HG03139 (cell line): Measurements from ENCODE around the gene SLC46A1.
A peak's percentile ranks its signal among the peaks of the same experiment; 100 is the strongest.

Experiments
- ATAC-seq: cut with Tn5 transposase; IDR thresholded peaks from one replicate; pipeline ENCODE4 v1.9.1; 2021; ENCODE audit not compliant: unreplicated experiment

The SLC46A1 gene

DNA sequence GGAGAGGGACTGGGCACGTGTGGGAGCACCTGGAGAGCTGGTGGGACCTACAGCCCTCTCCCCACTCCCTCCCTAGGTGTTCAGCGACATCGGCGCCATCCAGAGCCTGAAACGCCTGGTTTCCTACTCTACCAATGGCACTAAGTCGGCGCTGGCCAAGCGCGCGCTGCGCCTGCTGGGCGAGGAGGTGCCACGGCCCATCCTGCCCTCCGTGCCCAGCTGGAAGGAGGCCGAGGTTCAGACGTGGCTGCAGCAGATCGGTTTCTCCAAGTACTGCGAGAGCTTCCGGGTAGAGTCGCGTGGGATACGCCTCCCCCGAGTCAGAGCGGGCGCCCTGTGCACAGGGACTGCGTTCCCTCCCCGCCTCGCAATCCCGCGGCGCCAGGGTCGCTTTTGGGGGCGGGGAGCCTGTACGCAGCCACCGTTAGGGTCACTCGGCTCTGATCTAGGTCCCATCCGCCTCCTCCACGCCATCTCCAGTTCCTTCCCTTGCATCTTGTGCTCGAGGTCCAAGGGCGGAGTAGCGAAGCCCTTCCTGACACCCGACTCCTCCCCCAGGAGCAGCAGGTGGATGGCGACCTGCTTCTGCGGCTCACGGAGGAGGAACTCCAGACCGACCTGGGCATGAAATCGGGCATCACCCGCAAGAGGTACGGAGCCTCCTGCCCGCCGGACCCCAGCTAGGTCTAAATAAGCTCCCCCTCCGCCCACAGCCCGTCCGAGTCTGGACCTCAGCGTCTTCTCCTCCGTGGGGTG, 21.6 kb downstream of the SLC46A1 start:
- peak; percentile 77 for ATAC-seq

DNA sequence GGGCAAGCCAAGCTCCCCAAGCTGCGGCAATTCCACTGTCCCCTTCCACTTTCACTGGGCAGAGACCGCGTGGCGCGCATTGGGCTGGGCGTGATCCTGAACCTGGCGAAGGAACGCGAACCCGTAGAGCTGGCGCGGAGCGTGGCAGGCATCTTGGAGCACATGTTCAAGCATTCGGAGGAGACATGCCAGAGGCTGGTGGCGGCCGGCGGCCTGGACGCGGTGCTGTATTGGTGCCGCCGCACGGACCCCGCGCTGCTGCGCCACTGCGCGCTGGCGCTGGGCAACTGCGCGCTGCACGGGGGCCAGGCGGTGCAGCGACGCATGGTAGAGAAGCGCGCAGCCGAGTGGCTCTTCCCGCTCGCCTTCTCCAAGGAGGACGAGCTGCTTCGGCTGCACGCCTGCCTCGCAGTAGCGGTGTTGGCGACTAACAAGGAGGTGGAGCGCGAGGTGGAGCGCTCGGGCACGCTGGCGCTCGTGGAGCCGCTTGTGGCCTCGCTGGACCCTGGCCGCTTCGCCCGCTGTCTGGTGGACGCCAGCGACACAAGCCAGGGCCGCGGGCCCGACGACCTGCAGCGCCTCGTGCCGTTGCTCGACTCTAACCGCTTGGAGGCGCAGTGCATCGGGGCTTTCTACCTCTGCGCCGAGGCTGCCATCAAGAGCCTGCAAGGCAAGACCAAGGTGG, 24.7 kb downstream of the SLC46A1 start:
- ATAC-seq = no peak

DNA sequence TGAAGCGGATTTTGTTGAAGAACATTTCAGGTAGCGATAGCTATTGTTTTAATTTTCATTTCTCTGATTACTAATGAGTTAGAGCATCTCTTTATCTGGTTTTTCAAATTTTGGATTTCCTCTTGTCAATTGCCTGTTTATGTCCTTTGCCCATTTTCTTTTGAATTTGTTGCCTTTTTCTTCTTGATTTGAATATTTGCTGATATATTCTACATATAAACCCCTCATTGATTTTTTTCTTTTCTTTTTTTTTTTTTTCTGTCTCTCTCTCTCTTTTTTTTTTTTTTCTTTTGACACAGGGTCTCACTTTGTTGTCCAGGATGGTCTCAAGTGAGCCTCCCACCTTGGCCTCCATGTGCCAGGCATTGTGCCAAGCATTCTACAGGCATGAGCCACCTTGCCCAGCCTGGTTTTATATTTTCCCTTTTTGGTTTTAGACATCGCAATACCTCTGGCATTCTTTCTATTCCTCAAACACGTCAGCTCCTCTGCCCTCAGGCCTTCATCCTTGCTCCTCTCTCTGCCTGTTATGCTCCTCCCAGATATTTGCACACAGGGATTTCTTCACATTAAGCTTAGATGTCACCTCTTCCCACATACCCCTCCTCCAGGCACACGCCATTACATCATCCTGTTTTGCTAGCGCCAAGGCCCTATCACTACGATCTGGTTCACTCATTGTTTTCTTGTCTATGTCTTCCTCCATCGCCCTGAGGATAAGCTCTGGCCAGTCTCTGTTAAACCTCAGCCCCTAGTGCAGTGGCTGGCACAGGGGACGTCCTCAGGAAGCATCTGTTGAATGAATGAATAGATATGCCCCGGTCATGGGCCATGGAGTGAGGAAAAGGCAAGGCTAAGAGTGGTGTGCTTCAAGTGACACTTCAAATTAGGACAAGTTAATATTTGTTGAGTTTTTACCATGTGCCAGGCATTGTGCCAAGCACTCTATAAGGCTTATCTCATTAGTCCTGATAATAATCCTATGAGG, 25.9 kb downstream of the SLC46A1 start:
- ATAC-seq = no peak

DNA sequence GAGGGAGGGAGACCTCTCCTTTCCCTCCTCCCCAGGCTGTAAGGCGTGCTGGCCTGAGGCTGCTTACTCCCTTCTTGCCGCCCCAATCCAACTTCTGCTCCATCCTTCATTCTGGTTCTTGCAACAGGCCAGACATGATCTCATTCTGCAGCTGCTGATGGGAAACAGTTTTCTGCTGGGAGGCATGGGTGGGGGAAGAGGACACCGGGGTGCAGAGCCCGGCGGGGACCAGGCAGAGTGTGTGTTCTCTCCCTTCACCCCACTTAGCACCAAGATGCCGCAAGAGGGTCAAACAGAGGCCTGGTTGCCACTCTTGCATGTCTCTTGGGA, 33.1 kb downstream of the SLC46A1 start:
- no peak for ATAC-seq

DNA sequence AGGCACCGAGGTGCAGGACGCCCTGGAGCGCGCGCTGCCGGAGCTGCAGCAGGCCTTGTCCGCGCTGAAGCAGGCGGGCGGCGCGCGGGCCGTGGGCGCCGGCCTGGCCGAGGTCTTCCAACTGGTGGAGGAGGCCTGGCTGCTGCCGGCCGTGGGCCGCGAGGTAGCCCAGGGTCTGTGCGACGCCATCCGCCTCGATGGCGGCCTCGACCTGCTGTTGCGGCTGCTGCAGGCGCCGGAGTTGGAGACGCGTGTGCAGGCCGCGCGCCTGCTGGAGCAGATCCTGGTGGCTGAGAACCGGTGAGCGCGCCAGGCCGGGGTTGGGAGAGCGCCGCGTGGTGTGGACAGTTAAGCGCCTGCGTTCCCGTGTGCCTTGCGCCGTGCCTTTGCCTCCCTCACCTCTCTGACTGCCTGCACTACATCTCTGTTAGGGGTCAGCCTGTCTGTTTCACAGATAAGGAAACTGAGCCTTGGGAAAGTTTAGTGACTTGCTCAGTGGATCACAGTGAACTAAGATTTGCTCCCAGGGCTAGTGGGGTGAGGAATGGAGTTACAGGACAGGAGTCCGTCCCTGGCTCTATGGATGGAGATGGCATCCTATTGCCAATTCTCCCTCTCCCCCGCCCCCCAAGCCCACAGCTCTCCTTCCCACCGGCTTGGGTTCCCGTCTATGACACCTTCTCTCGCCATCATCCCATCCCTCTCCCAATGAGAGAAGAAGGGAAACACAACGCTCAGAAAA, 33.6 kb downstream of the SLC46A1 start:
- no peak for ATAC-seq

DNA sequence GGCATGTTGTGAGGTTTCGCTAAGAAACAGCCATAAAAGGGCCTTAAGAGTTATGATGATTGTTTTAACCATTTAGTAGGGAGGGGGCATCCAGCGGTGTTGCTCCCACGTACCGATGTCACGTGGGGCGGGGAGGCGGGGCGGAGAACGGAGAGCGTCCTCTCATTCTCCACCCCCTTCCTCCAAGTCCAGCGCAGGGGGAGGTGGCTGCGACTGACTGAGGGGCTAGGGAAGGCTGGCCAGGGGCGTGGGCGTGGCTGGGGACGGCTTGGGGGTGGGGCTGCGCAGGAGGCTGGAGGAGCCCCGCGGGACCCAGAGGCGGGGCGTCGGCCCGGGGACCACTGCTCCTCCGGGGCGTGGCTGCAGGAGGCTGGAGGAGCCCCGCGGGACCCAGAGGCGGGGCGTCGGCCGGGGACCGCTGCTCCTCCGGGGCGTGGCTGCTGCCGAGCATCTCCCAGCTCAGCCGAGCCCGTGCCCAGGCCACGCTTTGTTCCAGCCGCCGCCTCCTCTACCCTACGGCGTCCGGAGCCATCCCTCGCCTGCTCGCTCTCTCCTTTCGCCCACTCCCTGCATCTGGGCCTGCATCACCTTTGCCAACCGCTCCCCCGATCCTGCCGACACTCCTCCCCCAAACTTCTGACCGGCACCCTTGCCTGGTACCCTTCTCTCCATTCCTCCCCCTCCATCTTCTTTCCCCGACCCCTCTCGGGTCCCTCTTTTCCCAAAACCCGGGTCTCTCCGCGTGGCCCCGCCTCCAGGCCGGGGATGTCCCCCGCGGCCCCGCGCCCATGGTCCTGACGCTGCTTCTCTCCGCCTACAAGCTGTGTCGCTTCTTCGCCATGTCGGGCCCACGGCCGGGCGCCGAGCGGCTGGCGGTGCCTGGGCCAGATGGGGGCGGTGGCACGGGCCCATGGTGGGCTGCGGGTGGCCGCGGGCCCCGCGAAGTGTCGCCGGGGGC, 34.5 kb downstream of the SLC46A1 start, which contains the start of gene SARM1:
SARM1 (plus strand) TSS at position 450 of the 958 bp plus-strand sequence; CDS start at position 789, 339 bp downstream.
- peak; percentile 79 for ATAC-seq

DNA sequence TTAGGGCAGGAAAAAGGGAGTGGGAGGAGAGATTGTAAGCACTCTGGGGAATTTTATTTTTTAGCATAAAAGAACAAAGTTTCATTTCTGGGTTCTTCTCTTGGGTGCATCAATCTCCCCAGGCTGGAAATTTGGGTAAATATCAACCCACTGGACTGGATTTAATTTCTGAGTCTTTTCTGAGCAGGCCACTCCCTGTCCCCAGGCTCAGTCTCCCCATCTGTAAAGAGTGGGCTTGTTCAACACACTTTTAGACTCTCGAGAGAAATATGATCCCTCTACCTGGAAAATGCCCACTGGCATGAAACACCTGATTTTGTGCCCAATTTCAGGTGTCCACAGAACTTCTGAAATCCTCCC, 35.3 kb downstream of the SLC46A1 start:
- no peak for ATAC-seq

DNA sequence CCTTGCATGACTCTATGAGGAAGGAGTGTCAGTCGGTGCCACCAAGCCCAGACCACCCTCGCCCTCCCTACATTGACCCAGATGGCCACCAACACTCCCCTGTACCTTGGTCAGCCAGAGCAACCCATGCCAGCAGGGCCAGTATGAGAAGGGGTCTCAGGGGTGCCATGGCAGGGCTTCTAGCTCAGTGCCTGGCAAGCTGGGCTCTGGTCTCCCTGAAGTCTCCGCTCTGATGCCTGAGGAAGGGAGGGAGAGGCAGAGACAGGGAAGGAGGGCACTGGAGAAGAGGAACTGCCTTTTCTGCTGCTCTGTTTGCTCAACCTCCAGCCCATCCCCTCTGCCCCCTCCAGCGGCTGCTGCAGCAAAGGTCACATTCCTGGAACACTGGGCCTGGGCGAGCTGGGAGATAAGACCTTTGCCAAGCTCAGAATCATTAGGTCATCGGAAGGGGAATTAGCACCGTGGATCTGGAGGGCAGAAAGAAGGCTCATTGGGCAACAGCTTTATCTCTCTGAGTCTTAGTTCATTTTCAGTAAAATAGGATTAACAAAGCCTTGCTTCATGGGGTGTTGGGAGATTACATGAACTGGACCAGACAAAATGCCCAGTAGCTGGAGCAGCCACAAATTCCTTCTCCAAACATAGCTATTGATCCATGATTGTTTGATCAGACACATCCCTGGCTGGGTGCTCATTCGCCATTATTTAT, 35.8 kb downstream of the SLC46A1 start, which contains the start of gene VTN:
VTN (minus strand) TSS at position 273 of the 709 bp plus-strand sequence; CDS start at position 169, 104 bp downstream.
- no peak for ATAC-seq

DNA sequence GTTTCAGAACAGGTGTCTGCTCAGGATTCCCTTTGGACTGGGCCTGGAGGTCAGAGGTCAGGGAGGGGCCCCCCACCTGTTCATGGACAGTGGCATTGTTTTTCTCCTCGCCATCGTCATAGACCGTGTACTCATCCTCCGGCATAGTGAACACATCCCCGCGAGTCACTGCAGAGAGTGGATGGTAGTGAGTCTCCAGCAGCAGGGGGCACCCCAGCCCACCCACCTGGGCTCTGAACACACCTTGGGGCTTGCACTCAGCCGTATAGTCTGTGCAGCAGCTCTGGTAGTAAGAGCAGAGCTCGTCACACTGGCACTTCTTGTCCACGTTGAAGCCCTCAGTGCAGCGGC, 36.4 kb downstream of the SLC46A1 start:
- no peak for ATAC-seq

DNA sequence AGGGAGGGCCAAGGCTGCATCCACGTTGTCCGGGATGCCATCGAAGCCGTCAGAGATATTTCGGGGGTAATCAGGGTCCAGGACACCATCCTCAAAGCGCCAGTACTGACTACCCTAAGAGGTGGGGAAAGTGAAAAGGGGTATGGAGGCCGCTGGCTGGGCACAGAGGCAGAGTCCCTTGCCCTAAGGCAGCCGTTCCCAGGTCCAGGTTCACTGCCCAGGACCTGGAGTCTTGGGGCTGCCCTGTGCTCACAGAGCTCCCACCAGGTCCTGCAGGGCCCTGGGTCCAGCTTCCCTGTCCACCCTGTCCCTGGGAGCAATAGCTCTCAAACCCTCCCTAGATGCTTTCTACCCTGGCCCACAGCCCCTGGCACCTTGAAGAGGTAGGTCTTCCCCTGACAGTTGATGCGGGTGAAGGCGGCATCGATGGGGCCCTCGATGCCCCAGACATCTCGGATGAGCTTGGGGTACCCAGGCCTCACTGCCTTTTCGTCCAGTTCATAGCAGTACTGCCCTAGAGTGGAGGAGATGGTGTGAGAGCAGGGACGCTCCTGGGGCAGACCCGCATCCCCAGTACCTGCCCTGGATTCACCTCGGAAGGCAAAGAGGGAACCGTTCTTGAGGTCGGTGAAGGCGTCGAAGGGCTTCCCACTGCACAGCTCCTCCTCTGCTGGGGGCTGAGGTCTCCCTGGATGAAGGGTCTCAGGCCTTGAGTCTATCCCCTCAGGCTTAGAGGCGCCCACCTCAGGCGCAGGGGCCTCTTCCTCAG, 36.9 kb downstream of the SLC46A1 start:
- ATAC-seq = no peak

DNA sequence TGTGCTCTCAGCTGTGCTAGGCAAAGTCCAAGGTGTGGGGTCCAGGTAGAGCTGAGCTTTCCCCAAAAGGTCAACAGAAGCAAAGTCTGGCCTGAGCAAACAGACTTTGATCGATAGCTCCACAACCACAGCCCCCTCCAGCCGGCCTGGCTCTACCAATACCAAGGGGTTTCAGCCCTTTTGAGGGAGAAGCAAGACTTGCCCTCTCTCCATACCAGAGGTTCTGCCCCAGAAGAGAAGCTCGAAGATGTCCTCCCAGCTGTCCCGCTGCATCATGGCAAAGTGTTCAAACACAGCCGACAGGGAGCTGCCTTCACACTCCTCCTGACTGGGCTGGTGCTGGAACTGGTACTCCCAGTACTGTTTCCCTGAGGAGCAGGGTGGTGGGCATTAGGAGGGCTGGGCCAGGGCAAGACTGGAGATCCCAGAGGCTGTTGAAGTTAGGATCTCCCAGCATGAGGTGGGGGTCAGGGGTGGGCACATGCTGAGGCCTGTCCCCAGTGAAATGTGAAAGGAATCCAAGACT, 37.6 kb downstream of the SLC46A1 start:
- ATAC-seq = no peak

DNA sequence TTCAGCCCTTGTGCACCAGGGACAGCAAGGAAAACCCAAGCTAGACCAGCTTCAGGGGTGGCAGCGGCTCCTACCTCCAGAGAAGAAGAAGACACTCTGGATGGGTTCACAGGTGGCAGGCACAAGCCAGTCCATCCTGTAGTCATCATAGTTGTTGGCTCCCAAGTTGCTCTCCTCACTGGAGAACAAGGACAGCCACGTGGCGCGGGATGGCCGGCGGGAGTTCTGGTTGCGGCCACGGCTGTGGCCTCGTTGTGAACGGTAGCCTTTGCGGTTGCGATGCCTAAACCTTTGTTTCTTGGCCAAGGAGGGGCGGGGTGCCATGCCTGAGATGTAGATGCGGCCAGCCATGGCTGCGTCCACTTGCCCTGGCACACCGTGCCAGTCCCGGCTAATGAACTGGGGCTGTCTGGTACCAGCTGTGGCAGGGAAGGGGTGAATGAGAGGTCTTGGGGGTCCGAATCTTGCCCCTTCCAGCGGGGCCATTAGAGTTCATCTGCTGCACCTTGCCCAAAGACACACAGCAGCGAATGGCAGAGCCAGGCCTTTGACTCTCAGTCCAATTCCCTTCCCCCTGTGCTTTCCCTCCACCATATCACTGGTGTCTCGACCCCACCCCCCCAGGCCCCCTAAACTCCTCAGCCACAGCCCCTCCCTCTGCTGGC, 38.2 kb downstream of the SLC46A1 start:
- no peak for ATAC-seq

DNA sequence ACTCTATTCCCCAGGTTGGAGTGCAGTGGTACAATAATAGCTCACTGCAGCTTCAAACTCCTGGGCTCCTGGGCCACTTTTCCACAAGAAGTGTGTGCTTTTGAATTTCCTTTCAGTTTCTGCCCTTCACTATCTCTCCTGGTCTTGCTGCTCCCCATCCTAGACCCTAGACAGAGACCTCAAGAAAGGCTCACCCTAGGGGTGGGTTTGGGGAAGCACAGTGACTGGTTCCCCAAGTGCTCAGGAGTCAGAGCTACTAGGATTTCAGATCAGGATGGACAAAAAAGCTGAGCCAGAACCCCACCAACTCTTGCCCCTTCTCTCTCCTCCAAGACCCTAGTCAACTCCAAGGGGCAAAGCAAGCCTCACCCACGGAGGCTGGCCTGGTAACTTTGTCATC, 39.4 kb downstream of the SLC46A1 start:
- no peak for ATAC-seq

DNA sequence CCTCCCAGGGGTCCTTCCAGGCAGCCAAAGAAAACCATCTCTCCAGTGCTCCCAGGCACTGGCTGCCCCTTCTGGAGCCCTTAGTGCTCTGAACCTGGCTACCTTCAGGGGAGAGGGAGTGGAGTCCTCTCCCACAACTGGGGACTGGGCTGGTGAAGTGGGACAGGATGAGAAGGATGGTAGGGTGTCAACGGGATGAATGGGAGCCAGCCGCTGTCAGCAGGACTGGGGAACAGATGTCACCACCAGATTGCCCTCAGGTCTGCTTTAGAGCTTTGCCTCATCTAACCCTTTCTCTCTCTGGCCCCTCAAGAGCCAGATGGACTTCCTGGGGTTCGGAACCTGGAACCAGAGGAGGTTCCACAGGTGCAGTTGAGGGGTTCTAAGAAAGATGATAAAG, 40.5 kb downstream of the SLC46A1 start:
- no peak for ATAC-seq

DNA sequence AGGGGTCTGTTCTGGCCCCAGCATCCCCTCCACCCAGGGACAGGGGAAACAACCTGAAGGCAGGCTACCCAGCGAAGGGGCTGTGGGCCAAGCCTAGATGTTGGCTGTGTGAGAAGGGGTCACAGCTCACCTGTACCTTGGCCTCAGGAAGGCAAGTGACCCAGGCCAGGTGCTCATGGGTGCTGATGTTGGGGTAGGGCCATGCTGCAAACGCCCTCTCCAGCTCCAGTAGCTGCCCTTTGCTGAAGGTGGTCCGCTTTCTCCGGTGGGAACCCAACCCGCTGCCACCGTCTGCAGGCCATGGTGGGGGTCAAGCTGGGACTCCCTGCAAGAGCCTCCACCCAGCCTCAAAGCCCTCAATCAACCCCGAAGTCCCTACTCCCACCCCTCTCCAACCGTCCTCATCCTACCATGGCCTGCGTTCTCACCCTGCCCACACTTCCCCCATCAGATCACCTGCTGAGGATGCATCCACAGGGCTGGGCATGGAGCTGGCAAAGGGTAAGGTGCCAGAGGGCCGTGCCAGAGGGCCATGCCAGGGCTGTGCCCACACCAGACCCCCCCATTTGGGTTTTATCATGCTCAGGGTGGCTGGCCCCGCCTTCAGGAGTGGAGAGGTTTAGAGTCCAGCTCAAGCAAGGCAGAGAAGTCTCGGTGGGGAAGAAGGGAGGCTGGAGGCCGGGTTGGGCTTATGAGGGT, 41.2 kb downstream of the SLC46A1 start, which contains the start of gene SEBOX:
SEBOX (minus strand) TSS at position 535 of the 699 bp plus-strand sequence; CDS start at position 487, 48 bp downstream.
- ATAC-seq = no peak

DNA sequence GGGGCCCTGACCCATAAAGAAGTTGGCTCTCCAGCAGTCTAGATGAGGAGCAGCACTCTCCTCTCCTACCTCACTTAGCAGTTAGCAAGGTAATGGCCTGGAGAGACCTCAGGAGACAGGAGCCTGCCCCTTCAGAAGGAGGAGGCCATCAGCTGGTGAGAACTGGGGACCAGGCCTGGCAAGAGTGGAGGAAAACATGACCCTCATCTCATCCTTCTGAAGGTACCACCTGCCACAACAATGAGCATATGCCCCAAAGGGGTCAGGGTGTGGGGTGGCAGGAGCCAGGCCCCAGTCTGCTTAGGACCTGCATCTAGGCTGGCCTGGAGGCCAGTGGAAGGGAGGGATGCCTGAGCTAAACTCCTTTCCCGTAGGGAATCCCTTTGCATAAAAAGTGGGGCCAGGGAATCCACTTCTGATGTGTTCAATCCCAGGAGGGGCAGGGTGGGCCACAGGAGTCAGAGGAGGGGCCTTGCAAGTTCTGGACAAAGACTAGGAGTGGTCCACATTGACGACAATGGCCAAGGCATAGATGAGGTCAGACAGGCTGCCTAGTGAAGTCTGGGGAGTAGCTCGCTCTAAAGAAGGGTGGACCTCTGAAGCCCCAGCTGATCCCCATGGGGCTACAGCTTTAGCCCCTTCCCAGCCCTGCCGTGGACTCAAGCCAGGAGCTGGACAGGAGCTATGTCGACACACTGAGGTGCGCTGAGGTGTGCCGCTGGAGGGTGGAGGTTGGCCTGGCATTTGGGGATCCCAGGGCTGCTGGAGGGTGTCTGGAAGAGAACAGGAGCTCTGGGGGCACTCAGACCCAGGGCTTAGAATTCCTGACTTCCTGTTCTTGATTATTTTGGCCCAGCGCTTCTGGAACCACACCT, 42.0 kb downstream of the SLC46A1 start:
- ATAC-seq = no peak
